ENCODE measurements around the gene ADGRD2.

ADGRD2 gene

DNA sequence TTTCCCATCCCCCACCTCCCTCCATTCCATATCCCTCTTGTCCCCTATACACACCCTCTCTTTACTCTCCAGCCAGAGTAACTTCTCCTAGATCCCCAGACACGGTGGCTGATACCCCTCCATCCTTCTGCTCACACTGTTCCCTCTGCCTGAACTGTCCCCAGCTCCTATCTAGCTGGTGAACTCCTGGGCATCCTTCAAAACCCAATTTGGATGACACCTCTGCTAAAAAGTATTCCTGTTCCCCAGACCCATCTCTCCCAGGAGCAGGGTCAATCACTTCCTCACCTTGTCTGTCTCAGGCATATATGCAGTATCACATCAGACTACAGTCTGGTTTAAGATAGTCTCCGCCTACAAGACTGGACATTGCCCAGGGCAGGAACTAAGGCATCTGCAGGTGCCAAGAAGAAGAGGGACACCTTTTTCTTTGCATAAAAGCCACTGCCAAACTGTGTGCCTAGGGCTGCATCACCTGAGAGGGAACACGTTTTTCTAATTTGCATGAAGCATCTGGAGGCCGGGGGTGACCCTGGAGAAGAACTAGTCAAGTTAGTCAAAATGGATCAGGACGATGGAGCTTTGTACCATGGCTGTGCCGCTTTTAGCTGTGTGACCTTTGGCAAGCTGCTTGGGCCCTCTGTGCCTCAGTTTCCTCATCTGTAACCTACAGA is 29.8 kb downstream of the ADGRD2 start:
- H3F3A ChIP-seq (ENCODE audit: control insufficient read depth, insufficient read depth), result no peaks in the 10 kb centered on the region
- H3K4me2 ChIP-seq (ENCODE audit: low read length), result peak overlapping the region; percentile 48
- H3K9me2 ChIP-seq (replicated peaks; ENCODE audit: control insufficient read depth, low read length), result no peaks in the 10 kb centered on the region
- no peaks in the 10 kb centered on the region for H3K9me3 ChIP-seq (ENCODE audit: control insufficient read depth, insufficient read depth, low read length)
- no peaks in the 10 kb centered on the region for H4K20me1 ChIP-seq (ENCODE audit: control insufficient read depth, insufficient read depth, low read depth, low read length)
- H3K27ac ChIP-seq (ENCODE audit: low read depth, low read length), result no peak overlapping the region
- H3K79me2 ChIP-seq (ENCODE audit: control insufficient read depth, low read length), result no peaks in the 10 kb centered on the region
- no peaks in the 10 kb centered on the region for H3K36me3 ChIP-seq (ENCODE audit: control insufficient read depth, low read length)
- H3K27me3 ChIP-seq (ENCODE audit: control insufficient read depth, low read length), result no peaks in the 10 kb centered on the region
- H3K4me3 ChIP-seq (ENCODE audit: low read length), result 0 out of 2 replicates have a peak overlapping the region, but pooled peaks have one; percentile 12
- TF ChIP-seq, protein P1, sequence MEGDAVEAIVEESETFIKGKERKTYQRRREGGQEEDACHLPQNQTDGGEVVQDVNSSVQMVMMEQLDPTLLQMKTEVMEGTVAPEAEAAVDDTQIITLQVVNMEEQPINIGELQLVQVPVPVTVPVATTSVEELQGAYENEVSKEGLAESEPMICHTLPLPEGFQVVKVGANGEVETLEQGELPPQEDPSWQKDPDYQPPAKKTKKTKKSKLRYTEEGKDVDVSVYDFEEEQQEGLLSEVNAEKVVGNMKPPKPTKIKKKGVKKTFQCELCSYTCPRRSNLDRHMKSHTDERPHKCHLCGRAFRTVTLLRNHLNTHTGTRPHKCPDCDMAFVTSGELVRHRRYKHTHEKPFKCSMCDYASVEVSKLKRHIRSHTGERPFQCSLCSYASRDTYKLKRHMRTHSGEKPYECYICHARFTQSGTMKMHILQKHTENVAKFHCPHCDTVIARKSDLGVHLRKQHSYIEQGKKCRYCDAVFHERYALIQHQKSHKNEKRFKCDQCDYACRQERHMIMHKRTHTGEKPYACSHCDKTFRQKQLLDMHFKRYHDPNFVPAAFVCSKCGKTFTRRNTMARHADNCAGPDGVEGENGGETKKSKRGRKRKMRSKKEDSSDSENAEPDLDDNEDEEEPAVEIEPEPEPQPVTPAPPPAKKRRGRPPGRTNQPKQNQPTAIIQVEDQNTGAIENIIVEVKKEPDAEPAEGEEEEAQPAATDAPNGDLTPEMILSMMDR (IDR thresholded peaks at IDR 0.05; ENCODE audit: low read depth, low read length, poor library complexity, severe bottlenecking), result no peak
- TF ChIP-seq EZH2phosphoT487 (IDR thresholded peaks at IDR 0.05; ENCODE audit: borderline replicate concordance, low read length), result no peak
- peaks cover 14% of the 10 kb centered on the region for H3K4me1 ChIP-seq (ENCODE audit: control insufficient read depth, low read length)

DNA sequence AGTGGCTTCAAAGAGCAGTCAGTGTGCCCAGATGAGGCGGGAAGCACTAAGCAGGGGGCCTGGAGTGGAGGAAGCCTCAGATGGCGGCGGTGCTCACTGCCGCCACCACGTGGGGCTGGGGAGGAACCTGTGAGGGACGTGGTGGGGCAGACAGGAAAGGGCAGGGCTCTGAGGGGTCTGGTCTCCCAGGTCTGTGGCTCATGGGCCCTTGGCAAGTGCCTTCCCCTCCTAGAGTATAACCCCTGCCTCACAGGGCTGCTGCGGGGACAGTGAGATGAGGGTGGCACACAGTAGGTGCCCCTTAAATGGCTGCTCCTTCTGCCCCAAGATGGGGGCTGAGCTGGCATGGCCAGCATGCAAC is 30.4 kb downstream of the ADGRD2 start:
- Histone ChIP-seq H4K20me1 (ENCODE audit: control insufficient read depth, insufficient read depth, low read depth, low read length) (no peaks in the 10 kb centered on the region), H3K36me3 (ENCODE audit: control insufficient read depth, low read length) (no peaks in the 10 kb centered on the region), H3K79me2 (ENCODE audit: control insufficient read depth, low read length) (no peaks in the 10 kb centered on the region), H3K4me1 (ENCODE audit: control insufficient read depth, low read length) (peaks cover 14% of the 10 kb centered on the region), H3K9me2 (replicated peaks; ENCODE audit: control insufficient read depth, low read length) (no peaks in the 10 kb centered on the region), H3K4me3 (ENCODE audit: low read length) (0 out of 2 replicates have a peak overlapping the region, but pooled peaks have one; percentile 12), H3F3A (ENCODE audit: control insufficient read depth, insufficient read depth) (no peaks in the 10 kb centered on the region), H3K9me3 (ENCODE audit: control insufficient read depth, insufficient read depth, low read length) (no peaks in the 10 kb centered on the region), H3K27me3 (ENCODE audit: control insufficient read depth, low read length) (no peaks in the 10 kb centered on the region), H3K27ac (ENCODE audit: low read depth, low read length) (no peak overlapping the region), H3K4me2 (ENCODE audit: low read length) (peak overlapping the region; percentile 48)
- TF ChIP-seq, protein P1 (IDR thresholded peaks at IDR 0.05; ENCODE audit: low read depth, low read length, poor library complexity, severe bottlenecking), result peak; percentile 90
- no peak for TF ChIP-seq EZH2phosphoT487 (IDR thresholded peaks at IDR 0.05; ENCODE audit: borderline replicate concordance, low read length)

DNA sequence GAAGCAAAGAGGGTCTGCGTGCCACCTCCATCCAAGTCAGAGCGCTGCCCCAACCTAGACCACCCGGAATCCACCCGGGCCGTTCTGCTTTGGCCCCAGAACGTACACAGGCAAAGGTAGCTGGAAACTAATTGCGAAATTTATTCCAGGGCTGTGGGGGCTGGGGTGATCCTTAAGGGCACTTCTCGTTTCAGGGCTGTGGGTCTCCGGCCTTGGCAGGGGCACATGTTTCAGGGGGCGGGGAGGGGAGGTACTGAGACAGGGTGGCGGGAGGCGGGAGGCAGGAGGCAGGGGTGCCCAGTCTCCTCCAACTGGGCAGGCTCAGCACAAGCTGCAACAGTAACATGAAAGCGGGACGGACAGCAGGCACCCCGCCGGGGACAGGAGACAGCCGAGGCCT is 30.9 kb downstream of the ADGRD2 start:
- no peak overlapping the region for H3K27ac ChIP-seq (ENCODE audit: low read depth, low read length)
- no peaks in the 10 kb centered on the region for H3K9me3 ChIP-seq (ENCODE audit: control insufficient read depth, insufficient read depth, low read length)
- H3K36me3 ChIP-seq (ENCODE audit: control insufficient read depth, low read length), result no peaks in the 10 kb centered on the region
- peaks cover 12% of the 10 kb centered on the region for H3K4me1 ChIP-seq (ENCODE audit: control insufficient read depth, low read length)
- H3K27me3 ChIP-seq (ENCODE audit: control insufficient read depth, low read length), result no peaks in the 10 kb centered on the region
- no peaks in the 10 kb centered on the region for H4K20me1 ChIP-seq (ENCODE audit: control insufficient read depth, insufficient read depth, low read depth, low read length)
- no peak for TF ChIP-seq EZH2phosphoT487 (IDR thresholded peaks at IDR 0.05; ENCODE audit: borderline replicate concordance, low read length)
- TF ChIP-seq, protein P1 (IDR thresholded peaks at IDR 0.05; ENCODE audit: low read depth, low read length, poor library complexity, severe bottlenecking), result no peak
- H3K9me2 ChIP-seq (replicated peaks; ENCODE audit: control insufficient read depth, low read length), result no peaks in the 10 kb centered on the region
- no peaks in the 10 kb centered on the region for H3F3A ChIP-seq (ENCODE audit: control insufficient read depth, insufficient read depth)
- no peak overlapping the region for H3K4me3 ChIP-seq (ENCODE audit: low read length)
- H3K79me2 ChIP-seq (ENCODE audit: control insufficient read depth, low read length), result no peaks in the 10 kb centered on the region
- no peak overlapping the region for H3K4me2 ChIP-seq (ENCODE audit: low read length)

Data from DOHH2 (cell line).